AG09309 (cell line): ENCODE results near the gene LECT2.

Source experiments
- DNase-seq: peaks from one replicate; pipeline ENCODE4 v3.0.0-alpha.2; 2010; ENCODE audit warnings: low read depth
- H3K4me3 ChIP-seq: 2 replicates; pipeline ENCODE4 v1.5.1; 2011; ENCODE audit warnings: mild to moderate bottlenecking, low read depth, low read length, moderate library complexity; ENCODE audit not compliant: control insufficient read depth
- TF ChIP-seq, protein P1 (sequence below): IDR thresholded peaks from 2 replicates; pipeline ENCODE4 v1.5.1; 2011; ENCODE audit warnings: mild to moderate bottlenecking, low read depth, low read length, inconsistent platforms; ENCODE audit not compliant: insufficient read depth, control insufficient read depth; ENCODE audit errors: missing control alignments

The LECT2 gene

DNA sequence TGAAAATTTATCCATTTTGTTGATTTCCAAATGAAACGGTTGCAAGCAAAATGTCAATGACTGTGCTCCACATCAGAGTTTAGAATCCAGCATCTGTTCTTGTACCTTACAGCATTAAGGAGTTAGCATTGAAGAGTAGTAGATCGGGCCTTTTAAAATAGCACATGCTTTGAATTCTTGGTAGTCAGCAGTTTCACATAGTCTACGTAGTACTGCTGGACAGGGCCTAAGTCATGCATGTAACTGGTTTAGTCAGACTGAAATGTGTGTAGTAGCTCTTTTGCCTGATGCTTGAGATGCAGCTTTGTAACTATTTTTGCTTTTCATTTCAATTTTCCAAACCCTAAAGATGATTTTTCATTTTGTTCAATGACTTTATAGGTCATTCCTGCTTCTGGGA lies 19.8 kb downstream of the LECT2 start:
- peak; percentile 1 for DNase-seq
- no peak overlapping the region for H3K4me3 ChIP-seq
- TF ChIP-seq, protein P1, sequence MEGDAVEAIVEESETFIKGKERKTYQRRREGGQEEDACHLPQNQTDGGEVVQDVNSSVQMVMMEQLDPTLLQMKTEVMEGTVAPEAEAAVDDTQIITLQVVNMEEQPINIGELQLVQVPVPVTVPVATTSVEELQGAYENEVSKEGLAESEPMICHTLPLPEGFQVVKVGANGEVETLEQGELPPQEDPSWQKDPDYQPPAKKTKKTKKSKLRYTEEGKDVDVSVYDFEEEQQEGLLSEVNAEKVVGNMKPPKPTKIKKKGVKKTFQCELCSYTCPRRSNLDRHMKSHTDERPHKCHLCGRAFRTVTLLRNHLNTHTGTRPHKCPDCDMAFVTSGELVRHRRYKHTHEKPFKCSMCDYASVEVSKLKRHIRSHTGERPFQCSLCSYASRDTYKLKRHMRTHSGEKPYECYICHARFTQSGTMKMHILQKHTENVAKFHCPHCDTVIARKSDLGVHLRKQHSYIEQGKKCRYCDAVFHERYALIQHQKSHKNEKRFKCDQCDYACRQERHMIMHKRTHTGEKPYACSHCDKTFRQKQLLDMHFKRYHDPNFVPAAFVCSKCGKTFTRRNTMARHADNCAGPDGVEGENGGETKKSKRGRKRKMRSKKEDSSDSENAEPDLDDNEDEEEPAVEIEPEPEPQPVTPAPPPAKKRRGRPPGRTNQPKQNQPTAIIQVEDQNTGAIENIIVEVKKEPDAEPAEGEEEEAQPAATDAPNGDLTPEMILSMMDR = no peak

DNA sequence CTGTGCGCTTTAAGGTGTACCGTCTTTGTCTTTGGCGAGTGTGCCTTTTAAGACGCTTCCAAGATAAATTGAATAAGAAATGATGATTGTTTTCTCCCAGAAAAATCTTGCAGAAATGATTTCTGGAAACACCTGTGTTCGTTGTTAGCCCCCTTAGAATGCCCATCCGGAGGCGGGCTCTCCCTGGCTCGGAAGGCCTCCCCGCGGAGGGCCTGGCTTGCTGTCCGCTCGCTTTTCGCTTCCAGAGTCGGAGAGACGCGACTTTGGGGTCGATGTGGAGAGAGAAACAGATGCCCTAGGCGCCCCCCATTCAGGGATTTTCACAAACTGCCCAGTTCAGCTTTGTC lies 23.9 kb downstream of the LECT2 start:
- no peak overlapping the region for H3K4me3 ChIP-seq
- TF ChIP-seq, protein P1 = no peak
- no peak for DNase-seq

GRCh38 chr5:135930029-135930948 lies 24.5 kb downstream of the LECT2 start:
- H3K4me3 ChIP-seq = no peak overlapping the region
- no peak for DNase-seq
- TF ChIP-seq, protein P1 = no peak

- DNase-seq = peak; percentile 16
- TF ChIP-seq, protein P1 = no peak
- H3K4me3 ChIP-seq = no peak overlapping the region
Observed at GRCh38 chr5:135921388-135921787, 33.4 kb downstream of the LECT2 start.

DNA sequence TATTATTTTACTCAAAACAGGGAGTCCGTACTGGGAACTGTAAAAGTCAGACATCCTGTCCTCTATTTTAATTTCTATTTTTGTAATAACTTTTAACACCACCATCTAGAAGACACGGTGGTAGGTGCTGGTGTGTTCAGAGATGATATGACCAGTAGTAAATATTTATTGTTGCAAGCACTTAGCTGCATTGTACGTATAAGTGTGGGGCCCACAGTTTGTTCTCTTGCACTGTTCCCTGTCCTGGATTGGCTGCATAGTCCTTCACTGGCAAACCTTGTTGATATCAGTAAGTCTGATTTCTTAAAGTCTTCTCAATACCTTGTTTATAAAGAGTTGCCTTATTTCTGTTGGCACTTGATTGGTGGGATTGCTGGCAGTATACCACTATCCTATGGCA lies 34.6 kb downstream of the LECT2 start:
- TF ChIP-seq, protein P1 = no peak
- DNase-seq = no peak
- no peak overlapping the region for H3K4me3 ChIP-seq

- TF ChIP-seq, protein P1 = no peak
- H3K4me3 ChIP-seq = no peak overlapping the region
- DNase-seq = no peak
Observed at GRCh38 chr5:135916638-135917263, 38.0 kb downstream of the LECT2 start.
